ENCODE data around the gene CECR2.

The CECR2 gene

DNA sequence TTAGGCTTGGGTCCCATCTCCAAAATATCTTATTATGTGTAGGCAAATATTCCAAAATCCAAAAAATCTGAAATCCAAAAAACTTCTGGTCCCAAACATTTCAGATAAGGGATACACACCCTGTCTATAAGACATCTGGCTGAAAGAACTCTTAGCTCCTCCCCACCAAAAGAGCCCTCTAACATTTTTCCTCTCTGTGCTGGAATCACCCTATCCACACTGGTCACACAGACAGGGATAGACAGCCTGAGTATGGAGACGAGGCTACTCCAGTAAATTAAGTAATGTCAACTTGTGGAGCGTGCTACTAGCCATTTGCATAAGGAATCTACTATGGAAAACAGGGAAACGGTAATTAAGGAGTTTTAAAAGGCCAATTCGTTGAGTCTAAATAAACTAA, 234.4 kb downstream of the CECR2 start:
- Histone ChIP-seq H3K36me3 (ENCODE audit: control insufficient read depth, insufficient read depth, low read length) (peaks cover 57% of the 10 kb centered on the region), H3K27me3 (ENCODE audit: control insufficient read depth, insufficient read depth, low read length) (no peaks in the 10 kb centered on the region)

DNA sequence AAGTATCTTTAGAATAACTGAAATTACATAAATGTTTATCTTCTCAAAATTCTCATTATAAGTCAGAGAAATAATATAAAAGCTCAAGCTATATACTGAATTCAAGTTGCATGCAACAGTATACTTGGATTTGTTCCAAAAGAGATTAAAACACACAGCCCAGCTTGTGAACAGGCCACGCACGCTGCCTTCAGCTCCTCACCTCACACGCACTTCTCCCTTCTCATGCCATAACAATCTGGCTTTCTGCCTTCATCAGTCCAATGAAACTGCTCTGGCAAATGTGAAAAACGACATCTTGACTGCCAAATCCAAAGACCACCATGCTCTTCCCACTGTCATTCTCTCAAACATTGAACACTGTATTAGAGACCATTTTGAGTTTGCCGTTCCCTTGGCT, 237.2 kb downstream of the CECR2 start:
- Histone ChIP-seq H3K9me3 (ENCODE audit: control insufficient read depth, insufficient read depth, low read length) (no peaks in the 10 kb centered on the region), H3K27me3 (ENCODE audit: control insufficient read depth, insufficient read depth, low read length) (no peaks in the 10 kb centered on the region), H3K4me1 (ENCODE audit: control insufficient read depth, insufficient read depth, low read length) (no peaks in the 10 kb centered on the region), H3K9ac (ENCODE audit: low read depth, low read length) (no peak overlapping the region), H3K27ac (ENCODE audit: low read depth, low read length) (no peak overlapping the region), H3K36me3 (ENCODE audit: control insufficient read depth, insufficient read depth, low read length) (peaks cover 51% of the 10 kb centered on the region), H3K4me3 (ENCODE audit: low read depth, low read length) (no peak overlapping the region)

More for the DNA sequence above, 234.4 kb downstream of the CECR2 start:
- Histone ChIP-seq H3K9me3 (ENCODE audit: control insufficient read depth, insufficient read depth, low read length) (no peaks in the 10 kb centered on the region), H3K27ac (ENCODE audit: low read depth, low read length) (no peak overlapping the region), H3K4me1 (ENCODE audit: control insufficient read depth, insufficient read depth, low read length) (no peaks in the 10 kb centered on the region), H3K9ac (ENCODE audit: low read depth, low read length) (no peak overlapping the region), H3K4me3 (ENCODE audit: low read depth, low read length) (no peak overlapping the region)

All from HUES48 (cell line).